Measurements from ENCODE around the gene C1orf21. TPM values are rescaled to one million over a fixed set of nuclear protein-coding genes. Genes with fewer than 3 reads are reported as not detected.

C1orf21 gene
- total and polyA plus RNA-seq, 2 of the 4 experiments (the other 2 are of a cell fraction), result 6.4 to 9.9 TPM

DNA sequence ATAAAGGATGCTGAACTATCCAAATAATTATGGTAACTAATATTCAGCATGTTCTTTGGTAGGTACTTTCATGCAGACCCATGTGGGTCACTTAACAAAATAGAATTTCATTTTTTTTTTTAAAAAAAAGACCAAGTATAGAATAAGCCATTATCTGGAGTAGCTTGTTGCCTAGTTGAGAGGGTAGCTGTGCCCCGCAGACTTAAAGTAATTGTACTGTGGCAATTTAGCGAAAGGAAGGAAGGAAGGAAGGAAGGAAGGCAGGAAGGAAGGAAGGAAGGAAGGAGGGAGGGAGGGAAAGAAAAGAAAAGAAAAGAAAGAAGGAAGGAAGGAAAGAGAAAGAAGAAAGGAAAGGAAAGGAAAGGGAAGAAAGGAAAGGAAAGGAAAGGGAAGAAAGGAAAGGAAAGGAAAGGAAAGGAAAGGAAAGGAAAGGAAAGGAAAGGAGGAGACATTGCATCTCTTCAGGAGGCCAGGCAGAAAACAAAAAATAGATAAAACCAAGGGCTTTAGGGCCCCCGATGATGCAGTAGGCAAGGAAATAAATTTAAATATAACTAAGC lies 35.3 kb upstream of the C1orf21 start:
- no peaks in the 10 kb centered on the region for H4K20me1 ChIP-seq (ENCODE audit: insufficient read depth, low read length)
- no peak overlapping the region for H3K18ac ChIP-seq (ENCODE audit: low read depth, low read length)
- no peak overlapping the region for H3K14ac ChIP-seq (replicated peaks; ENCODE audit: low read depth, low read length)
- ChIA-PET POLR2A (ENCODE audit: unreplicated experiment) (no interaction called here), CTCF (no interaction called here)
- H3K9me3 ChIP-seq (ENCODE audit: control insufficient read depth, insufficient read depth, low read length), result 0 out of 2 replicates have a peak, but pooled peaks cover 2% of the 10 kb centered on the region
- H4K8ac ChIP-seq (ENCODE audit: low read depth in 2 of 2, low read length in 2 of 2), result no peak overlapping the region
- H3K4me1 ChIP-seq (ENCODE audit: control insufficient read depth, insufficient read depth, low read length), result no peaks in the 10 kb centered on the region
- intact Hi-C loops (cut with micrococcal nuclease), result no loop called here
- in situ Hi-C loops (cut with MboI; ENCODE audit: low sequenced_read_pairs), result no loop called here
- no peak overlapping the region for H3K23ac ChIP-seq (ENCODE audit: low read depth, low read length)
- no peak overlapping the region for H2BK120ac ChIP-seq (ENCODE audit: low read depth, low read length)
- H2AFZ ChIP-seq (replicated peaks; ENCODE audit: low read length, poor library complexity), result no peak overlapping the region
- no CpG with 5 or more reads among the region's 3 CpGs for WGBS, 2 experiments (ENCODE audit: extremely low coverage in 2 of 2, insufficient read length in 1 of 2)
- H3K27ac ChIP-seq (ENCODE audit: insufficient read depth, low read length), result no peak overlapping the region
- dilution Hi-C loops (cut with HindIII; ENCODE audit: low sequenced_read_pairs, unreplicated experiment), result no loop called here
- H3K9me1 ChIP-seq (ENCODE audit: insufficient read depth, low read length), result no peaks in the 10 kb centered on the region
- ATAC-seq (ENCODE audit: low read depth), result no peak
- no peak overlapping the region for H2AK5ac ChIP-seq (ENCODE audit: low read depth, low read length)
- no peak overlapping the region for H3K4me3 ChIP-seq (ENCODE audit: insufficient read depth, low read depth, low read length)
- H3K36me3 ChIP-seq (ENCODE audit: control insufficient read depth, insufficient read depth, low read length), result no peaks in the 10 kb centered on the region
- TF ChIP-seq RCOR1 (IDR thresholded peaks at IDR 0.05; ENCODE audit: insufficient replicate concordance, low read length), result no peak
- no peak for TF ChIP-seq MAZ (IDR thresholded peaks at IDR 0.05; ENCODE audit: borderline replicate concordance, low read depth, low read length)
- no peak for TF ChIP-seq RFX5 (IDR thresholded peaks at IDR 0.05; ENCODE audit: low read depth, low read length)
- no peak for TF ChIP-seq CHD1 (IDR thresholded peaks at IDR 0.05; ENCODE audit: low read depth, low read length)
- no peak for TF ChIP-seq MXI1 (IDR thresholded peaks at IDR 0.05; ENCODE audit: borderline replicate concordance, low read depth, low read length)
- TF ChIP-seq, protein P1, sequence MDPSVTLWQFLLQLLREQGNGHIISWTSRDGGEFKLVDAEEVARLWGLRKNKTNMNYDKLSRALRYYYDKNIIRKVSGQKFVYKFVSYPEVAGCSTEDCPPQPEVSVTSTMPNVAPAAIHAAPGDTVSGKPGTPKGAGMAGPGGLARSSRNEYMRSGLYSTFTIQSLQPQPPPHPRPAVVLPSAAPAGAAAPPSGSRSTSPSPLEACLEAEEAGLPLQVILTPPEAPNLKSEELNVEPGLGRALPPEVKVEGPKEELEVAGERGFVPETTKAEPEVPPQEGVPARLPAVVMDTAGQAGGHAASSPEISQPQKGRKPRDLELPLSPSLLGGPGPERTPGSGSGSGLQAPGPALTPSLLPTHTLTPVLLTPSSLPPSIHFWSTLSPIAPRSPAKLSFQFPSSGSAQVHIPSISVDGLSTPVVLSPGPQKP (IDR thresholded peaks at IDR 0.05; ENCODE audit: borderline replicate concordance, low read depth, low read length), result no peak
- TF ChIP-seq, protein P2, sequence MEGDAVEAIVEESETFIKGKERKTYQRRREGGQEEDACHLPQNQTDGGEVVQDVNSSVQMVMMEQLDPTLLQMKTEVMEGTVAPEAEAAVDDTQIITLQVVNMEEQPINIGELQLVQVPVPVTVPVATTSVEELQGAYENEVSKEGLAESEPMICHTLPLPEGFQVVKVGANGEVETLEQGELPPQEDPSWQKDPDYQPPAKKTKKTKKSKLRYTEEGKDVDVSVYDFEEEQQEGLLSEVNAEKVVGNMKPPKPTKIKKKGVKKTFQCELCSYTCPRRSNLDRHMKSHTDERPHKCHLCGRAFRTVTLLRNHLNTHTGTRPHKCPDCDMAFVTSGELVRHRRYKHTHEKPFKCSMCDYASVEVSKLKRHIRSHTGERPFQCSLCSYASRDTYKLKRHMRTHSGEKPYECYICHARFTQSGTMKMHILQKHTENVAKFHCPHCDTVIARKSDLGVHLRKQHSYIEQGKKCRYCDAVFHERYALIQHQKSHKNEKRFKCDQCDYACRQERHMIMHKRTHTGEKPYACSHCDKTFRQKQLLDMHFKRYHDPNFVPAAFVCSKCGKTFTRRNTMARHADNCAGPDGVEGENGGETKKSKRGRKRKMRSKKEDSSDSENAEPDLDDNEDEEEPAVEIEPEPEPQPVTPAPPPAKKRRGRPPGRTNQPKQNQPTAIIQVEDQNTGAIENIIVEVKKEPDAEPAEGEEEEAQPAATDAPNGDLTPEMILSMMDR (conservative IDR thresholded peaks at IDR 0.05; ENCODE audit: low read depth, low read length), result no peak
- no peak for TF ChIP-seq FOS (IDR thresholded peaks at IDR 0.05; ENCODE audit: low read depth, low read length)
- no peak for TF ChIP-seq RAD21 (IDR thresholded peaks at IDR 0.05; ENCODE audit: low read length)
- no peak for TF ChIP-seq POLR2A (IDR thresholded peaks at IDR 0.05; ENCODE audit: low read depth, low read length)
- no peak for TF ChIP-seq CEBPB (IDR thresholded peaks at IDR 0.05; ENCODE audit: low read depth, low read length)
- no peak for DNase-seq
- H3K79me1 ChIP-seq (ENCODE audit: low read depth in 1 of 2, low read length in 2 of 2), result no peaks in the 10 kb centered on the region
- no peak overlapping the region for H3K4ac ChIP-seq (ENCODE audit: low read depth, low read length)
- H3K4me2 ChIP-seq (ENCODE audit: low read depth, low read length), result no peak overlapping the region
- peaks cover 36% of the 10 kb centered on the region for H3K27me3 ChIP-seq (ENCODE audit: control insufficient read depth, insufficient read depth, low read length)
- H3K56ac ChIP-seq (ENCODE audit: extremely low read depth, insufficient read depth, low read length), result no peak overlapping the region
- no peak overlapping the region for H3K9ac ChIP-seq (ENCODE audit: low read depth, low read length)
- no peak overlapping the region for H4K5ac ChIP-seq (ENCODE audit: low read depth, low read length)
- no peak overlapping the region for H2BK5ac ChIP-seq (ENCODE audit: low read depth, low read length, poor library complexity, severe bottlenecking)
- no peak overlapping the region for H2BK15ac ChIP-seq (ENCODE audit: low read depth, low read length)
- no peak overlapping the region for H2AK9ac ChIP-seq (replicated peaks; ENCODE audit: low read depth, low read length, poor library complexity)
- BruUV-seq (replicated peaks), result no TSS peak
- no peak overlapping the region for H4K91ac ChIP-seq (ENCODE audit: insufficient read depth, low read depth, low read length)
- H2BK20ac ChIP-seq (ENCODE audit: low read depth, low read length), result no peak overlapping the region
